K562 (cell line): Measurements from ENCODE around the gene TOM1L2. TPM values are rescaled to one million over a fixed set of nuclear protein-coding genes. Genes with fewer than 3 reads are reported as not detected.

Source experiments
- ATAC-seq: fragments of 200-7000 bp; cut with Tn5 transposase; 3 replicates; pipeline ENCODE4 v1.9.1; 2020; ENCODE audit warnings: moderate library complexity
- BruUV-seq: library from RNA; stranded (reverse); fragments of 400-500 nt; replicated peaks from 2 replicates; lab custom pipeline; 2021; lab: Mats Ljungman, UMichigan
- CTCF ChIA-PET: fragments of 300-600 bp; formaldehyde crosslinking; extraction: SDS; loops from one replicate; lab custom pipeline; 2021; ENCODE audit warnings: low intra/inter-chr PET ratio; lab: Yijun Ruan, JAX
- POLR2A ChIA-PET: fragments of 300-600, 350-650 bp; sonication (Branson Sonifier 250); formaldehyde crosslinking; extraction: SDS; loops from one replicate; lab custom pipeline; 2021; ENCODE audit warnings: antibody characterized with exemption, inconsistent platforms; lab: Yijun Ruan, JAX
- DNase-seq, 4 experiments: peaks; one replicate each; pipeline versions ENCODE4 v3.0.0 to v3.0.0-alpha.2; 2011 to 2018; ENCODE audit warnings: low spot score in 3 of 4, mixed read lengths in 3 of 4; ENCODE audit errors: extremely low read depth in 1 of 4
- FAIRE-seq: peaks from 2 replicates; lab custom pipeline; 2011; peaks lifted over from hg19 to GRCh38; lab: Jason Lieb, UNC
- H2AFZ ChIP-seq: 2 replicates; pipeline ENCODE4 v1.6.0; 2011; ENCODE audit warnings: low read depth, low read length, control low read depth, inconsistent platforms
- H3K27ac ChIP-seq: fragments of 200-600 bp; 3 replicates; pipeline ENCODE4 v1.8.0; 2011; ENCODE audit warnings: low read depth, mild to moderate bottlenecking, control low read depth, inconsistent platforms, low read length, moderate library complexity, mixed read lengths; ENCODE audit errors: extremely low read depth
- H3K27me3 ChIP-seq, 2 experiments: fragments of 300-600 bp in 1 of 2; 2 replicates in 1 of 2; 3 replicates in 1 of 2; pipeline versions ENCODE4 v1.6.0 to v1.8.0; 2011; ENCODE audit warnings: inconsistent platforms in 2 of 2, low read length in 2 of 2, mild to moderate bottlenecking in 1 of 2, mixed read lengths in 1 of 2, moderate library complexity in 1 of 2; ENCODE audit not compliant: control insufficient read depth in 2 of 2, insufficient read depth in 2 of 2
- H3K36me3 ChIP-seq: fragments of 300-600 bp; 3 replicates; pipeline ENCODE4 v1.8.0; 2011; ENCODE audit warnings: mild to moderate bottlenecking, low read length, inconsistent platforms; ENCODE audit not compliant: control insufficient read depth, insufficient read depth
- H3K4me1 ChIP-seq, 2 experiments: fragments of 200-600 bp in 1 of 2; replicated peaks in 1 of 2; 2 replicates in 1 of 2; 3 replicates in 1 of 2; pipeline versions ENCODE4 v1.5.1 to v1.8.0; 2011; ENCODE audit warnings: inconsistent platforms in 2 of 2, low read length in 2 of 2, mild to moderate bottlenecking in 1 of 2, mixed read lengths in 1 of 2, moderate library complexity in 1 of 2; ENCODE audit not compliant: control insufficient read depth in 2 of 2, insufficient read depth in 2 of 2
- H3K4me2 ChIP-seq: 2 replicates; pipeline ENCODE4 v1.6.1; 2011; ENCODE audit warnings: low read length, control low read depth, inconsistent platforms, mixed read lengths; ENCODE audit not compliant: insufficient read depth
- H3K4me3 ChIP-seq: fragments of 200-600 bp; sonication (generic), shearing (Covaris generic); 2 replicates; pipeline ENCODE4 v1.5.1; 2016; ENCODE audit warnings: control low read depth, inconsistent platforms
- H3K79me2 ChIP-seq: fragments of 200-600 bp; 3 replicates; pipeline ENCODE4 v1.8.0; 2011; ENCODE audit warnings: low read length, inconsistent platforms; ENCODE audit not compliant: control insufficient read depth, insufficient read depth
- H3K9ac ChIP-seq, 2 experiments: 2 replicates each; pipeline versions ENCODE4 v1.6.0 to v1.6.1; 2011; ENCODE audit warnings: low read depth in 2 of 2, low read length in 2 of 2, control low read depth in 1 of 2, inconsistent platforms in 1 of 2, mild to moderate bottlenecking in 1 of 2, mixed read lengths in 1 of 2; ENCODE audit not compliant: insufficient read depth in 1 of 2
- H3K9me1 ChIP-seq: one replicate; pipeline ENCODE4 v1.6.0; 2011; ENCODE audit warnings: inconsistent platforms, mild to moderate bottlenecking, low read length, moderate library complexity; ENCODE audit not compliant: control insufficient read depth, insufficient read depth
- H3K9me3 ChIP-seq: replicated peaks from 2 replicates; pipeline ENCODE4 v1.5.1; 2011; ENCODE audit warnings: low read depth, low read length, inconsistent platforms; ENCODE audit not compliant: control insufficient read depth, insufficient read depth
- H4K20me1 ChIP-seq: replicated peaks from 2 replicates; pipeline ENCODE4 v1.6.1; 2011; ENCODE audit warnings: low read length, inconsistent platforms, mixed read lengths; ENCODE audit not compliant: control insufficient read depth, insufficient read depth
- CEBPG ChIP-seq, 3 experiments: fragments of 200-800 bp in 1 of 3; sonication (Bioruptor generic) in 1 of 3; sonication (generic) in 1 of 3; formaldehyde crosslinking in 1 of 3; IDR thresholded peaks in 2 of 3; conservative IDR thresholded peaks in 1 of 3; 2 replicates each; pipeline versions ENCODE4 v1.6.1 to v1.8.0; 2016 to 2022; ENCODE audit warnings: missing compliant biosample characterization in 2 of 3, missing genetic modification characterization in 2 of 3, mild to moderate bottlenecking in 1 of 3, missing genetic modification reagents in 1 of 3
- HDAC8 ChIP-seq: fragments of 450-650 bp; IDR thresholded peaks from 2 replicates; pipeline ENCODE4 v1.6.1; 2016; ENCODE audit warnings: mild to moderate bottlenecking, missing genetic modification characterization, moderate library complexity, missing compliant biosample characterization
- JUND ChIP-seq, 2 experiments: IDR thresholded peaks; 2 replicates in 1 of 2; 3 replicates in 1 of 2; pipeline ENCODE4 v1.6.1; 2011; ENCODE audit warnings: borderline replicate concordance in 2 of 2, low read depth in 2 of 2, low read length in 2 of 2, improper control_type of control experiment in 1 of 2, missing biosample characterization in 1 of 2, missing genetic modification characterization in 1 of 2, missing genetic modification reagents in 1 of 2
- KLF16 ChIP-seq: IDR thresholded peaks from 2 replicates; pipeline ENCODE4 v1.6.1; 2016; ENCODE audit warnings: antibody characterized with exemption
- MAFF ChIP-seq: IDR thresholded peaks from 2 replicates; pipeline ENCODE4 v1.6.1; 2012; ENCODE audit warnings: low read length, improper control_type of control experiment
- NCOR1 ChIP-seq: fragments of 450-650 bp; IDR thresholded peaks from 2 replicates; pipeline ENCODE4 v1.6.1; 2016; ENCODE audit warnings: mild to moderate bottlenecking, moderate library complexity
- NELFE ChIP-seq: IDR thresholded peaks from 2 replicates; pipeline ENCODE4 v1.6.1; 2011; ENCODE audit warnings: mild to moderate bottlenecking; ENCODE audit not compliant: insufficient read depth, insufficient read length
- NR1H2 ChIP-seq: sonication (generic); formaldehyde crosslinking; IDR thresholded peaks from 2 replicates; pipeline ENCODE4 v1.4.0; 2020; ENCODE audit warnings: mild to moderate bottlenecking, missing genetic modification reagents
- PATZ1 ChIP-seq: fragments of 250-450 bp; sonication (Bioruptor Pico); IDR thresholded peaks from 2 replicates; pipeline ENCODE4 v1.5.0; 2020; ENCODE audit warnings: mild to moderate bottlenecking, borderline replicate concordance
- PRPF4 ChIP-seq: fragments of 200-400 bp; formaldehyde crosslinking; IDR thresholded peaks from one replicate; pipeline ENCODE4 v1.6.1; 2017; ENCODE audit warnings: low read length, low read depth, mild to moderate bottlenecking; ENCODE audit not compliant: insufficient read depth, poor library complexity, severe bottlenecking
- RBM22 ChIP-seq: fragments of 200-400 bp; formaldehyde crosslinking; IDR thresholded peaks from 2 replicates; pipeline ENCODE4 v1.6.1; 2018; ENCODE audit warnings: low read length, low read depth; ENCODE audit not compliant: poor library complexity, severe bottlenecking
- THRB ChIP-seq: fragments of 450-650 bp; formaldehyde crosslinking; conservative IDR thresholded peaks from 2 replicates; pipeline ENCODE4 v1.4.0; 2022; ENCODE audit warnings: mild to moderate bottlenecking, missing genetic modification characterization
- U2AF1 ChIP-seq: fragments of 200-400 bp; formaldehyde crosslinking; optimal IDR thresholded peaks from 2 replicates; pipeline ENCODE3; 2017; ENCODE audit warnings: mild to moderate bottlenecking, low read depth, low read length, moderate library complexity
- XRCC4 ChIP-seq: IDR thresholded peaks from one replicate; pipeline ENCODE4 v1.6.1; 2011; ENCODE audit not compliant: insufficient read depth, insufficient read length; ENCODE audit errors: extremely low read depth
- ZNF175 ChIP-seq: fragments of 200-800 bp; sonication (Bioruptor generic); IDR thresholded peaks from 2 replicates; pipeline ENCODE4 v1.6.1; 2016; ENCODE audit warnings: low read depth, mild to moderate bottlenecking, missing genetic modification characterization, missing compliant biosample characterization
- ZNF23 ChIP-seq: fragments of 250-450 bp; sonication (Bioruptor Pico); IDR thresholded peaks from 2 replicates; pipeline ENCODE4 v1.4.0; 2020; ENCODE audit warnings: mild to moderate bottlenecking
- ZNF444 ChIP-seq: fragments of 250-450 bp; sonication (Bioruptor Pico); IDR thresholded peaks from 2 replicates; pipeline ENCODE4 v1.4.0; 2020; ENCODE audit warnings: mild to moderate bottlenecking, moderate library complexity
- WGBS: fragments of 100-300 bp; shearing (Covaris generic); methylation state at CpG from one replicate; pipeline ENCODE4 v1.1.6; 2016; ENCODE audit warnings: low coverage, mixed read lengths; ENCODE audit not compliant: insufficient coverage; ENCODE audit errors: missing lambda C conversion rate; 5-methylcytosine and 5-hydroxymethylcytosine counted together
- in situ Hi-C: fragments of 300-500 bp; cut with MboI; formaldehyde crosslinking; loops from 4 replicates; pipeline ENCODE4 v1.15.0; 2018; ENCODE audit warnings: inconsistent platforms, mixed read lengths
- intact Hi-C: fragments of 100-400 bp; cut with micrococcal nuclease; formaldehyde crosslinking; loops from 2 replicates; pipeline ENCODE4 v1.14.2; 2022
- polyA plus RNA-seq, 8 experiments: library from polyadenylated mRNA; depleted of rRNA in 4 of 8; stranded (reverse) in 5 of 8; unstranded in 3 of 8; fragments of >200 nt; fragmentation: Nextera tagmentation in 2 of 8; fragmentation: Illumina TruSeq in 1 of 8; extraction: Ambion mirVana in 2 of 8; extraction: Trizol in 1 of 8; gene quantifications; 2 replicates each; pipeline versions ENCODE4 v1.2.1 to v1.2.3, GENCODE V29; 2011 to 2014; ENCODE audit warnings: inconsistent platforms in 1 of 8, missing spikeins in 1 of 8
- total RNA-seq, 7 experiments: library from RNA; depleted of rRNA in 6 of 7; stranded (reverse); fragments of >200 nt in 6 of 7; fragmentation: Illumina TruSeq in 2 of 7; extraction: Trizol in 2 of 7; gene quantifications; 2 replicates each; pipeline versions ENCODE4 v1.2.1 to v1.2.3, GENCODE V29; 2011 to 2021; ENCODE audit warnings: low replicate concordance in 1 of 7
- TF ChIP-seq, protein P1 (sequence below), 2 experiments: fragments of 250-450 bp in 1 of 2; fragments of 450-650 bp in 1 of 2; sonication (Bioruptor Pico) in 1 of 2; IDR thresholded peaks; 2 replicates each; pipeline versions ENCODE4 v1.6.1 to v1.8.0; 2016 to 2021; ENCODE audit warnings: mild to moderate bottlenecking in 2 of 2, moderate library complexity in 2 of 2, missing compliant biosample characterization in 1 of 2, missing genetic modification characterization in 1 of 2

The TOM1L2 gene
- total and polyA plus RNA-seq, 9 of the 15 experiments (the other 6 are each of a cell fraction or from before 2014, with no cell fraction given), result 0.07 to 6.0 (median 2.5) TPM

DNA sequence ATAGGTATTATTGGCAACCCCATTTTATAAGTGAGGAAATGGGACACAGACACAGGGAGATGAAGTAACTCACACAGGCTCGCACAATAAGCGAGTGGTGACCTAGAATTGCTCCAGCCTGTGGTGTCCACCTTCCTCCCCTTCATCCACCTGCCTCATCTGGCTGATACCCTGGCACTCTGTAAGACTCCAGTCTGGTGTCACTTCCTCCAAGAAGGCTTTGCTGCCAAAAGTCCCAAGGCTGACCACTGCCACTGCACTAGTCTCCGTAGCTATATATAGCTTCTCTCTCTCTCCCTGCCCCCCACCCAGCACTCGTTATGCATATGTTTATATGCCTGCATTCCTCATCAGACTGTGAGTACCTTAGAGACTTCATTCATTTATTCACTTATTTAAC lies 69.3 kb downstream of the TOM1L2 start:
- no peaks in the 10 kb centered on the region for H3K79me2 ChIP-seq
- no peak for DNase-seq
- no TSS peak for BruUV-seq
- ATAC-seq, result no peak
- H3K9me1 ChIP-seq, result no peaks in the 10 kb centered on the region
- H3K4me2 ChIP-seq, result no peak overlapping the region
- H3K36me3 ChIP-seq, result no peaks in the 10 kb centered on the region
- no peaks in the 10 kb centered on the region for H3K27me3 ChIP-seq
- no peaks in the 10 kb centered on the region for H3K9me3 ChIP-seq
- FAIRE-seq, result no peak
- in situ Hi-C loops, result no loop called here
- WGBS, result 66% methylated on average over 4 of the region's 4 CpGs
- intact Hi-C loops, result no loop called here
- H4K20me1 ChIP-seq, result no peaks in the 10 kb centered on the region
- no peak for TF ChIP-seq HDAC8
- TF ChIP-seq RBM22, result no peak
- no peak for TF ChIP-seq ZNF23
- TF ChIP-seq JUND (IDR thresholded peaks at IDR 0.05; ENCODE audit: borderline replicate concordance, low read depth, low read length), result no peak
- no peak for TF ChIP-seq JUND (tag; IDR thresholded peaks at IDR 0.05; ENCODE audit: borderline replicate concordance, low read depth, low read length)
- TF ChIP-seq MAFF, result no peak
- no peak for TF ChIP-seq THRB (CRISPR knock-in tag)
- no peak for TF ChIP-seq KLF16
- TF ChIP-seq U2AF1, result no peak
- TF ChIP-seq CEBPG (CRISPR knock-in tag; IDR thresholded peaks at IDR 0.05), result no peak
- TF ChIP-seq CEBPG (tag; conservative IDR thresholded peaks at IDR 0.05 in 1 of 2, IDR thresholded peaks at IDR 0.05 in 1 of 2), result no peak
- TF ChIP-seq, protein P1, sequence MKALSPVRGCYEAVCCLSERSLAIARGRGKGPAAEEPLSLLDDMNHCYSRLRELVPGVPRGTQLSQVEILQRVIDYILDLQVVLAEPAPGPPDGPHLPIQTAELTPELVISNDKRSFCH (CRISPR knock-in tag; IDR thresholded peaks at IDR 0.05), result no peak
- TF ChIP-seq, protein P1 (tag; IDR thresholded peaks at IDR 0.05), result no peak
- TF ChIP-seq ZNF175 (CRISPR knock-in tag), result no peak
- TF ChIP-seq PRPF4, result no peak
- no peak for TF ChIP-seq XRCC4
- no peak for TF ChIP-seq NCOR1
- TF ChIP-seq ZNF444 (CRISPR knock-in tag), result no peak
- TF ChIP-seq NELFE, result no peak
- TF ChIP-seq NR1H2 (CRISPR knock-in tag), result no peak
- no peak for TF ChIP-seq PATZ1 (CRISPR knock-in tag)
- POLR2A ChIA-PET, result no interaction called here
- H2AFZ ChIP-seq, result no peak overlapping the region
- H3K4me1 ChIP-seq, result peaks cover 10 to 11% of the 10 kb centered on the region in 2 experiments; a peak in 4 of 5 replicates
- no peak overlapping the region for H3K4me3 ChIP-seq
- no peak overlapping the region for H3K9ac ChIP-seq
- no peak overlapping the region for H3K27ac ChIP-seq
- CTCF ChIA-PET, result no interaction called here
